ENCODE results near the gene RAB27A. TPM values are rescaled to one million over a fixed set of nuclear protein-coding genes. Genes with fewer than 3 reads are reported as not detected.

Gene RAB27A
- total and polyA plus RNA-seq, 10 of the 15 experiments (the other 5 are each of a cell fraction or from before 2014, with no cell fraction given): 13.3 to 139 (median 35.2) TPM

DNA sequence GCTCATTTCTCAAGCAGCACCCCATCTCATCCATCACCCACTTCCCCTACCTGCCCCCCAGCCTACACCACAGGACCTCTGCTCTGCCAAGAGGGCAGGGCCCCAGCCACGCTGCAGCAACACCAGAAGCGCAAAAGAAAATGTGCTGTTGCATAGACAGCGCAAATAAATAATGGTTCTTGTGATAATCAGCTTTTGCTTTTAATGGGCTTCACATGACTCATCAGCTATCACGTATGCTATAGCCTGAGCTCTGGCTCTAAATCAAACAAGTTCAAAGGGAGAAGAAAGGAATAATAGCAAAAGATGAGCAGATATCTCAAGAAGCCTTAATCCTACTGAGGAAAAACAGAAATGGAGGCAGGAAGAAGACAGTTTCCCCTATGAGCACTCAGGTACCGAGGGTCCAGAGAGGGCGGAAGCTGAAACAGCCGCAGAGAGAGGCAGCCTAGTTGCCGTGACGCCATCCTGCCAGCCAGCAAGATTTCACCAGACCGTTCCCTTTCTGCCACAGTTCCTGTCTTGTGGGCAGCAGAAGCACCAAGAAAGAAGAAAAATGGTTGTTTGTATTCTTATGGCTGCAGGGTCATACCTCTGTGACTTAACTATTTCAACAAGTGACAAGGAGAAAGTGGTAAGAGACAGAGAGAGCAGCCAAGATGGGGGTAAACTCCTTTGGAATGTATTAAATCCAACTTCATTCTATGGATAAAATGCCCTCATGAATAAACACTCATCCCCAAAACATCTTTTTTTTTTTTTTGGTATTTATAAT, 22.0 kb downstream of the RAB27A start:
- Histone ChIP-seq H4K20me1 (ENCODE audit: control insufficient read depth, insufficient read depth) (no peaks in the 10 kb centered on the region), H3K27me3 (replicated peaks in 1 of 2; ENCODE audit: control insufficient read depth in 2 of 2, insufficient read depth in 2 of 2, low read length in 1 of 2) (no peaks in the 10 kb centered on the region), H3K36me3 (ENCODE audit: control insufficient read depth in 2 of 2, insufficient read depth in 2 of 2, low read length in 1 of 2) (no peaks in the 10 kb centered on the region; a peak in 1 of 4 replicates), H3K4me2 (ENCODE audit: control insufficient read depth, insufficient read depth) (peak overlapping the region; percentile 28), H3K27ac (ENCODE audit: control insufficient read depth, insufficient read depth) (no peak overlapping the region), H3K4me3 (no peak overlapping the region), H3K4me1 (ENCODE audit: control insufficient read depth, insufficient read depth, low read length) (peaks cover 7% of the 10 kb centered on the region), H2AFZ (ENCODE audit: control insufficient read depth, low read depth, low read length) (peak overlapping the region; percentile 27), H3K9ac (ENCODE audit: control insufficient read depth, insufficient read depth, low read length) (no peak overlapping the region), H3K79me2 (ENCODE audit: control insufficient read depth, insufficient read depth, low read length) (no peaks in the 10 kb centered on the region), H3K9me3 (replicated peaks; ENCODE audit: control insufficient read depth, insufficient read depth, low read length) (no peaks in the 10 kb centered on the region)
- WGBS (ENCODE audit: insufficient coverage, insufficient replicate concordance, low lambda C conversion rate, missing lambda C conversion rate): 11% methylated on average over 10 of the region's 10 CpGs
- POLR2A ChIA-PET: interaction anchor here (0.8 to 1.9 kb wide), 6 partner anchors 9 to 47 kb away, joined by 3 to 10 read pairs (median 3); no protein-coding TSS in a partner anchor
- RAD21 ChIA-PET (ENCODE audit: unreplicated experiment): interaction anchor here (0.9 to 2.6 kb wide), 5 partner anchors 9 to 65 kb away, joined by 3 to 9 read pairs (median 4); no protein-coding TSS in a partner anchor
- CTCF ChIA-PET: interaction anchor here (0.8 to 2.4 kb wide), 5 partner anchors 9 to 50 kb away, joined by 3 to 12 read pairs (median 6); no protein-coding TSS in a partner anchor
- no peak for FAIRE-seq
- peak; percentile 98 for ATAC-seq
- no peak for DNase-seq (ENCODE audit: low read depth, low spot score)
- intact Hi-C loops (cut with micrococcal nuclease; ENCODE audit: unreplicated experiment): no loop called here
- in situ Hi-C loops (cut with MboI): no loop called here
- SMC1A ChIA-PET (ENCODE audit: uncharacterized antibody, unreplicated experiment): interaction anchor here (1.0 to 3.1 kb wide), 10 partner anchors 10 to 50 kb away, joined by 4 to 18 read pairs (median 6); no protein-coding TSS in a partner anchor
- no TSS peak for BruUV-seq (replicated peaks)
- TF ChIP-seq CREM (IDR thresholded peaks at IDR 0.05; ENCODE audit: low read depth) (peak; percentile 24; the same call in 1 of the 2 replicates), ATF7 (IDR thresholded peaks at IDR 0.05; ENCODE audit: low read depth) (peak; percentile 30), RUNX3 (IDR thresholded peaks at IDR 0.05; ENCODE audit: low read length) (peak; percentile 39; the same call in 1 of the 2 replicates), DPF2 (IDR thresholded peaks at IDR 0.05) (no peak), SPI1 (IDR thresholded peaks at IDR 0.05; ENCODE audit: borderline replicate concordance, insufficient read depth, low read depth, low read length) (peak; percentile 34; the same call in 1 of the 2 replicates), PAX5 (IDR thresholded peaks at IDR 0.05; ENCODE audit: borderline replicate concordance, low read depth, low read length) (0 out of 2 replicates have a peak, but pooled peaks have one; percentile 30), IKZF1 (conservative IDR thresholded peaks at IDR 0.05) (0 out of 2 replicates have a peak, but pooled peaks have one; percentile 20), NBN (IDR thresholded peaks at IDR 0.05) (peak; percentile 31; the same call in 1 of the 2 replicates), CHD1 (IDR thresholded peaks at IDR 0.05; ENCODE audit: low read depth, low read length) (no peak)
- TF ChIP-seq, protein P1, sequence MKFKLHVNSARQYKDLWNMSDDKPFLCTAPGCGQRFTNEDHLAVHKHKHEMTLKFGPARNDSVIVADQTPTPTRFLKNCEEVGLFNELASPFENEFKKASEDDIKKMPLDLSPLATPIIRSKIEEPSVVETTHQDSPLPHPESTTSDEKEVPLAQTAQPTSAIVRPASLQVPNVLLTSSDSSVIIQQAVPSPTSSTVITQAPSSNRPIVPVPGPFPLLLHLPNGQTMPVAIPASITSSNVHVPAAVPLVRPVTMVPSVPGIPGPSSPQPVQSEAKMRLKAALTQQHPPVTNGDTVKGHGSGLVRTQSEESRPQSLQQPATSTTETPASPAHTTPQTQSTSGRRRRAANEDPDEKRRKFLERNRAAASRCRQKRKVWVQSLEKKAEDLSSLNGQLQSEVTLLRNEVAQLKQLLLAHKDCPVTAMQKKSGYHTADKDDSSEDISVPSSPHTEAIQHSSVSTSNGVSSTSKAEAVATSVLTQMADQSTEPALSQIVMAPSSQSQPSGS (IDR thresholded peaks at IDR 0.05; ENCODE audit: low read length): no peak
- TF ChIP-seq, protein P2, sequence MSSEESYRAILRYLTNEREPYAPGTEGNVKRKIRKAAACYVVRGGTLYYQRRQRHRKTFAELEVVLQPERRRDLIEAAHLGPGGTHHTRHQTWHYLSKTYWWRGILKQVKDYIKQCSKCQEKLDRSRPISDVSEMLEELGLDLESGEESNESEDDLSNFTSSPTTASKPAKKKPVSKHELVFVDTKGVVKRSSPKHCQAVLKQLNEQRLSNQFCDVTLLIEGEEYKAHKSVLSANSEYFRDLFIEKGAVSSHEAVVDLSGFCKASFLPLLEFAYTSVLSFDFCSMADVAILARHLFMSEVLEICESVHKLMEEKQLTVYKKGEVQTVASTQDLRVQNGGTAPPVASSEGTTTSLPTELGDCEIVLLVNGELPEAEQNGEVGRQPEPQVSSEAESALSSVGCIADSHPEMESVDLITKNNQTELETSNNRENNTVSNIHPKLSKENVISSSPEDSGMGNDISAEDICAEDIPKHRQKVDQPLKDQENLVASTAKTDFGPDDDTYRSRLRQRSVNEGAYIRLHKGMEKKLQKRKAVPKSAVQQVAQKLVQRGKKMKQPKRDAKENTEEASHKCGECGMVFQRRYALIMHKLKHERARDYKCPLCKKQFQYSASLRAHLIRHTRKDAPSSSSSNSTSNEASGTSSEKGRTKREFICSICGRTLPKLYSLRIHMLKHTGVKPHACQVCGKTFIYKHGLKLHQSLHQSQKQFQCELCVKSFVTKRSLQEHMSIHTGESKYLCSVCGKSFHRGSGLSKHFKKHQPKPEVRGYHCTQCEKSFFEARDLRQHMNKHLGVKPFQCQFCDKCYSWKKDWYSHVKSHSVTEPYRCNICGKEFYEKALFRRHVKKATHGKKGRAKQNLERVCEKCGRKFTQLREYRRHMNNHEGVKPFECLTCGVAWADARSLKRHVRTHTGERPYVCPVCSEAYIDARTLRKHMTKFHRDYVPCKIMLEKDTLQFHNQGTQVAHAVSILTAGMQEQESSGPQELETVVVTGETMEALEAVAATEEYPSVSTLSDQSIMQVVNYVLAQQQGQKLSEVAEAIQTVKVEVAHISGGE (CRISPR knock-in tag; IDR thresholded peaks at IDR 0.05): no peak
- TF ChIP-seq, protein P3, sequence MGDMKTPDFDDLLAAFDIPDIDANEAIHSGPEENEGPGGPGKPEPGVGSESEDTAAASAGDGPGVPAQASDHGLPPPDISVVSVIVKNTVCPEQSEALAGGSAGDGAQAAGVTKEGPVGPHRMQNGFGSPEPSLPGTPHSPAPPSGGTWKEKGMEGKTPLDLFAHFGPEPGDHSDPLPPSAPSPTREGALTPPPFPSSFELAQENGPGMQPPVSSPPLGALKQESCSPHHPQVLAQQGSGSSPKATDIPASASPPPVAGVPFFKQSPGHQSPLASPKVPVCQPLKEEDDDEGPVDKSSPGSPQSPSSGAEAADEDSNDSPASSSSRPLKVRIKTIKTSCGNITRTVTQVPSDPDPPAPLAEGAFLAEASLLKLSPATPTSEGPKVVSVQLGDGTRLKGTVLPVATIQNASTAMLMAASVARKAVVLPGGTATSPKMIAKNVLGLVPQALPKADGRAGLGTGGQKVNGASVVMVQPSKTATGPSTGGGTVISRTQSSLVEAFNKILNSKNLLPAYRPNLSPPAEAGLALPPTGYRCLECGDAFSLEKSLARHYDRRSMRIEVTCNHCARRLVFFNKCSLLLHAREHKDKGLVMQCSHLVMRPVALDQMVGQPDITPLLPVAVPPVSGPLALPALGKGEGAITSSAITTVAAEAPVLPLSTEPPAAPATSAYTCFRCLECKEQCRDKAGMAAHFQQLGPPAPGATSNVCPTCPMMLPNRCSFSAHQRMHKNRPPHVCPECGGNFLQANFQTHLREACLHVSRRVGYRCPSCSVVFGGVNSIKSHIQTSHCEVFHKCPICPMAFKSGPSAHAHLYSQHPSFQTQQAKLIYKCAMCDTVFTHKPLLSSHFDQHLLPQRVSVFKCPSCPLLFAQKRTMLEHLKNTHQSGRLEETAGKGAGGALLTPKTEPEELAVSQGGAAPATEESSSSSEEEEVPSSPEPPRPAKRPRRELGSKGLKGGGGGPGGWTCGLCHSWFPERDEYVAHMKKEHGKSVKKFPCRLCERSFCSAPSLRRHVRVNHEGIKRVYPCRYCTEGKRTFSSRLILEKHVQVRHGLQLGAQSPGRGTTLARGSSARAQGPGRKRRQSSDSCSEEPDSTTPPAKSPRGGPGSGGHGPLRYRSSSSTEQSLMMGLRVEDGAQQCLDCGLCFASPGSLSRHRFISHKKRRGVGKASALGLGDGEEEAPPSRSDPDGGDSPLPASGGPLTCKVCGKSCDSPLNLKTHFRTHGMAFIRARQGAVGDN (IDR thresholded peaks at IDR 0.05): peak; percentile 50; the same call in 1 of the 2 replicates
